HepG2 (cell line): ENCODE results near the gene DOC2A. TPM values are rescaled to one million over a fixed set of nuclear protein-coding genes. Genes with fewer than 3 reads are reported as not detected.

Experiments
- CC2D1A ChIP-seq: sonication (generic); formaldehyde crosslinking; IDR thresholded peaks from 2 replicates; pipeline ENCODE4 v1.8.1; 2023; ENCODE audit warnings: mild to moderate bottlenecking, missing genetic modification reagents
- NR2C2 ChIP-seq: sonication (generic); formaldehyde crosslinking; IDR thresholded peaks from 2 replicates; pipeline ENCODE4 v1.4.0; 2020; ENCODE audit warnings: missing genetic modification reagents, mild to moderate bottlenecking, moderate library complexity, borderline replicate concordance
- POGK ChIP-seq: sonication (generic); formaldehyde crosslinking; conservative IDR thresholded peaks from 2 replicates; pipeline ENCODE4 v1.8.0; 2022; ENCODE audit warnings: mild to moderate bottlenecking, moderate library complexity, missing genetic modification reagents
- SMAD9 ChIP-seq: sonication (generic); formaldehyde crosslinking; IDR thresholded peaks from 2 replicates; pipeline ENCODE4 v1.5.1; 2020; ENCODE audit warnings: mild to moderate bottlenecking, missing genetic modification reagents
- THAP8 ChIP-seq: sonication (generic); formaldehyde crosslinking; IDR thresholded peaks from 2 replicates; pipeline ENCODE4 v1.5.1; 2020; ENCODE audit warnings: missing genetic modification reagents, mild to moderate bottlenecking, borderline replicate concordance
- THAP9 ChIP-seq: sonication (generic); formaldehyde crosslinking; IDR thresholded peaks from 2 replicates; pipeline ENCODE4; 2020; ENCODE audit warnings: missing genetic modification reagents, mild to moderate bottlenecking, borderline replicate concordance
- TP53 ChIP-seq: sonication (generic); formaldehyde crosslinking; conservative IDR thresholded peaks from 2 replicates; pipeline ENCODE4 v1.4.0; 2020; ENCODE audit warnings: missing genetic modification reagents
- XBP1 ChIP-seq: sonication (generic); formaldehyde crosslinking; IDR thresholded peaks from 2 replicates; pipeline ENCODE4 v1.5.0; 2020; ENCODE audit warnings: missing genetic modification reagents
- ZBTB10 ChIP-seq: sonication (generic); formaldehyde crosslinking; IDR thresholded peaks from 2 replicates; pipeline ENCODE4 v1.4.0; 2020; ENCODE audit warnings: missing genetic modification reagents, borderline replicate concordance
- ZBTB8A ChIP-seq: sonication (generic); formaldehyde crosslinking; IDR thresholded peaks from 2 replicates; pipeline ENCODE4 v1.4.0; 2020; ENCODE audit warnings: mild to moderate bottlenecking, low read depth, missing genetic modification reagents, borderline replicate concordance
- ZNF546 ChIP-seq: sonication (generic); formaldehyde crosslinking; conservative IDR thresholded peaks from 2 replicates; pipeline ENCODE4 v1.8.1; 2023; ENCODE audit warnings: mild to moderate bottlenecking, missing genetic modification reagents
- ZNF574 ChIP-seq: sonication (generic); formaldehyde crosslinking; IDR thresholded peaks from 2 replicates; pipeline ENCODE4 v1.4.0; 2020; ENCODE audit warnings: missing genetic modification reagents
- ZNF883 ChIP-seq: sonication (generic); formaldehyde crosslinking; IDR thresholded peaks from 2 replicates; pipeline ENCODE4 v1.5.1; 2020; ENCODE audit warnings: mild to moderate bottlenecking, missing genetic modification reagents; ENCODE audit errors: not compliant biosample characterization
- ZZZ3 ChIP-seq: sonication (generic); formaldehyde crosslinking; IDR thresholded peaks from 2 replicates; pipeline ENCODE4 v1.4.0; 2020; ENCODE audit warnings: missing genetic modification reagents, mild to moderate bottlenecking, borderline replicate concordance
- polyA plus RNA-seq, 8 experiments: library from polyadenylated mRNA; depleted of rRNA in 3 of 8; stranded (reverse) in 7 of 8; unstranded in 1 of 8; fragments of >200 nt; fragmentation: Illumina TruSeq in 4 of 8; extraction: Trizol in 4 of 8; gene quantifications; 2 replicates each; pipeline versions ENCODE4 v1.2.1 to v1.2.3, GENCODE V29; 2011 to 2016; ENCODE audit warnings: low read depth in 4 of 8, missing spikeins in 1 of 8, mixed read lengths in 1 of 8; ENCODE audit not compliant: insufficient read depth in 1 of 8
- total RNA-seq, 5 experiments: library from RNA; depleted of rRNA; stranded (reverse); fragments of >200 nt; fragmentation: Illumina TruSeq; extraction: Trizol; gene quantifications; 2 replicates each; pipeline ENCODE4 v1.2.3, GENCODE V29; 2016; ENCODE audit warnings: low read depth in 1 of 5

DOC2A gene
- total and polyA plus RNA-seq, 2 of the 13 experiments (the other 11 are each of a cell fraction or from before 2014, with no cell fraction given) = 0.15 to 0.55 TPM

GRCh38 chr16:29961479-29962343, 49.1 kb downstream of the DOC2A start, which contains the start of gene TMEM219 (continued):
- TF ChIP-seq THAP9 = peak; percentile 60; the same call in 1 of the 2 replicates
- TF ChIP-seq ZNF574 (CRISPR knock-in tag) = peak; percentile 69
- TF ChIP-seq XBP1 (CRISPR knock-in tag) = no peak
- no peak; the same call in 1 of the 2 replicates for TF ChIP-seq ZBTB8A (CRISPR knock-in tag)
- no peak; the same call in 1 of the 2 replicates for TF ChIP-seq ZNF546 (CRISPR knock-in tag)
- TF ChIP-seq SMAD9 = no peak
- no peak for TF ChIP-seq THAP8 (CRISPR knock-in tag)
- no peak for TF ChIP-seq ZBTB10 (CRISPR knock-in tag)
- no peak for TF ChIP-seq CC2D1A
- TF ChIP-seq NR2C2 (CRISPR knock-in tag) = no peak; the same call in 1 of the 2 replicates
- no peak for TF ChIP-seq POGK (CRISPR knock-in tag)
- no peak; the same call in 1 of the 2 replicates for TF ChIP-seq TP53 (CRISPR knock-in tag)
- no peak for TF ChIP-seq ZZZ3 (CRISPR knock-in tag)
- no peak for TF ChIP-seq ZNF883 (CRISPR knock-in tag)
